ENCODE results near the gene RPS5.
A peak's percentile ranks its signal among the peaks of the same experiment; 100 is the strongest.
"Not testable (repeated sequence)": the region's sequence is repeated elsewhere in the genome, so short reads cannot be mapped to it uniquely, and the experiment has no call there.

The RPS5 gene

GRCh38 chr19:58356766-58357480 lies 30.1 kb upstream of the RPS5 start:
- DNase-seq, result no peak

GRCh38 chr19:58357481-58358145 lies 29.5 kb upstream of the RPS5 start:
- DNase-seq, result peak; percentile 49

GRCh38 chr19:58361900-58362271 lies 25.2 kb upstream of the RPS5 start:
- DNase-seq, result no peak

GRCh38 chr19:58362272-58362994 lies 24.6 kb upstream of the RPS5 start, which contains the start of gene ZNF497:
Gene ZNF497, minus strand, starts transcription at chr19:58362751. Its CDS starts 5,116 bp downstream, at chr19:58357635.
- peak; percentile 99 for DNase-seq

GRCh38 chr19:58364146-58364545 lies 22.9 kb upstream of the RPS5 start:
- DNase-seq, result no peak

- no peak for DNase-seq
Measured at GRCh38 chr19:58366585-58367430, 20.3 kb upstream of the RPS5 start.

- no peak for DNase-seq
Measured at GRCh38 chr19:58367698-58368454, 19.2 kb upstream of the RPS5 start.

- no peak for DNase-seq
Measured at GRCh38 chr19:58368561-58369360, 18.3 kb upstream of the RPS5 start.

GRCh38 chr19:58372311-58373133 lies 14.5 kb upstream of the RPS5 start:
- no peak for DNase-seq

- no peak for DNase-seq
Measured at GRCh38 chr19:58374200-58374599, 12.9 kb upstream of the RPS5 start.

- not testable (repeated sequence) for DNase-seq
Measured at GRCh38 chr19:58376724-58377123, 10.3 kb upstream of the RPS5 start.

GRCh38 chr19:58379246-58379645 lies 7.8 kb upstream of the RPS5 start:
- DNase-seq, result no peak

- no peak for DNase-seq
Measured at GRCh38 chr19:58380037-58380661, 6.9 kb upstream of the RPS5 start.

GRCh38 chr19:58380662-58381459 lies 6.2 kb upstream of the RPS5 start, which contains the start of gene ZNF837:
Gene ZNF837, minus strand, starts transcription at chr19:58381030. Its CDS starts 11,698 bp downstream, at chr19:58369332.
- peak; percentile 100 for DNase-seq

GRCh38 chr19:58381460-58382212 lies 5.4 kb upstream of the RPS5 start:
- DNase-seq, result peak; percentile 35

- DNase-seq, result peak; percentile 37
Measured at GRCh38 chr19:58382997-58383603, 4.0 kb upstream of the RPS5 start.

- DNase-seq, result no peak
Measured at GRCh38 chr19:58385313-58385890, 1.7 kb upstream of the RPS5 start.

All from islet precursor cell (in vitro differentiated cells).